ENCODE data around the gene ZMAT3.

The ZMAT3 gene

DNA sequence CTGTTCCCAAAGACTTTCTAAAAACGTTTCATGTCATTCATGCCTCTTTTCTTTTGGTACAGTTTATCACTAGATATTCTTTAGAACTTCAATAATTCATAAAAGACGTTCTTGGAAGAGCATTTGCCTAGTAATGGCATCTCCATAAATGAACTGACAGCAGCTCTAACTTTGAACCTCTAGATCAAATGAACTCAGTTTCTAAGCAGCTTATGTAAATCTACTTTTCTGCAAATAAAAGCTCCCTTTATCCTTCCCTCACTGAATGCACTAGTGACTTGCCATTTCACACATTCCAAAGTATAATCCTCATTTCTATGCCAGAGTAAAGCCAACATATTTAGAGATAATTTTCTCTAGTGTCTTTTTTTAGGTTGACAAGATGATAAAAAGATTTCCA lies 85.2 kb downstream of the ZMAT3 start:
- Mint-ChIP-seq H3K36me3 (ENCODE audit: low read depth) (peaks cover 23% of the 10 kb centered on the region), H3K27me3 (ENCODE audit: low read depth, poor library complexity) (no peaks in the 10 kb centered on the region), H3K27ac (no peak overlapping the region), H3K4me3 (no peak overlapping the region), H3K9me3 (peaks cover 70% of the 10 kb centered on the region), H3K4me1 (no peaks in the 10 kb centered on the region)
- no peak for DNase-seq
- TF ChIP-seq, protein P1, sequence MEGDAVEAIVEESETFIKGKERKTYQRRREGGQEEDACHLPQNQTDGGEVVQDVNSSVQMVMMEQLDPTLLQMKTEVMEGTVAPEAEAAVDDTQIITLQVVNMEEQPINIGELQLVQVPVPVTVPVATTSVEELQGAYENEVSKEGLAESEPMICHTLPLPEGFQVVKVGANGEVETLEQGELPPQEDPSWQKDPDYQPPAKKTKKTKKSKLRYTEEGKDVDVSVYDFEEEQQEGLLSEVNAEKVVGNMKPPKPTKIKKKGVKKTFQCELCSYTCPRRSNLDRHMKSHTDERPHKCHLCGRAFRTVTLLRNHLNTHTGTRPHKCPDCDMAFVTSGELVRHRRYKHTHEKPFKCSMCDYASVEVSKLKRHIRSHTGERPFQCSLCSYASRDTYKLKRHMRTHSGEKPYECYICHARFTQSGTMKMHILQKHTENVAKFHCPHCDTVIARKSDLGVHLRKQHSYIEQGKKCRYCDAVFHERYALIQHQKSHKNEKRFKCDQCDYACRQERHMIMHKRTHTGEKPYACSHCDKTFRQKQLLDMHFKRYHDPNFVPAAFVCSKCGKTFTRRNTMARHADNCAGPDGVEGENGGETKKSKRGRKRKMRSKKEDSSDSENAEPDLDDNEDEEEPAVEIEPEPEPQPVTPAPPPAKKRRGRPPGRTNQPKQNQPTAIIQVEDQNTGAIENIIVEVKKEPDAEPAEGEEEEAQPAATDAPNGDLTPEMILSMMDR (IDR thresholded peaks at IDR 0.05), result no peak

DNA sequence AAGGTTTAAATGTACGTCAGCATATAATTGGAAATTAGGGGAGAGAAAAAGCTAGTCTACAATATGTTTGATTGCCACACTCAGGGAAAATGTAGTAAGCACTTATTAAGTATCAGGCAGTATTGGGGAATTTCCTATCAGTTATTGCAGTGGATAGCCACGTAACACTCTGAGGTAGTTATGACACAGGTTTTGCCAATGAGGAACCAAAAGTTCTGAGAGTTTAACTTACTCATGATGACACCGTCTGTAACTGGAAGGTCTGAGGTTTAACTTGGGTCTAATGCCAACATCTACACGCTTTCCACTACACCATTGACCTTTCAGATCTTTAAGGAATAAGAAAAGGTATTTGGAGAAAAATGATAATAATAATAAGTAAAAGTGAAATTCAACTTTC lies 89.5 kb downstream of the ZMAT3 start:
- Mint-ChIP-seq H3K36me3 (ENCODE audit: low read depth) (no peaks in the 10 kb centered on the region), H3K27ac (no peak overlapping the region), H3K9me3 (peaks cover 34% of the 10 kb centered on the region), H3K4me3 (no peak overlapping the region), H3K27me3 (ENCODE audit: low read depth, poor library complexity) (peaks cover 3% of the 10 kb centered on the region), H3K4me1 (no peaks in the 10 kb centered on the region)
- no peak for DNase-seq
- TF ChIP-seq, protein P1 (IDR thresholded peaks at IDR 0.05), result no peak

DNA sequence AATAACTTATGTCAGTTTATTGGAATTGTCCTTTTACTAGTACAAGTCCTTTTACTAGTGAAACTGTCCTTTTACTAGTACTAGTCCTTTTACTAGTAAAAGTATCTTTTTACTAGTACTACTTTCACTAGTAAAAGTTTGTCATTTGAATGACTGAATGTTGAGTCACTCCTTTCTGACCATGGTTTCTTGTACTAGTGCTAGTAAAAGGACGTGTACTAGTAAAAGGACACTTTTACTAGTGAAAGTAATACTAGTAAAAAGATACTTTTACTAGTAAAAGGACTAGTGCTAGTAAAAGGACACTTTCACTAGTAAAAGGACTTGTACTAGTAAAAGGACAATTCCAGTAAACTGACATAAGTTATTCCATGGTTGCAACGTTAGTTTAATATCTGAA lies 96.3 kb downstream of the ZMAT3 start:
- Mint-ChIP-seq H3K36me3 (ENCODE audit: low read depth) (no peaks in the 10 kb centered on the region), H3K27ac (no peak overlapping the region), H3K9me3 (peaks cover 21% of the 10 kb centered on the region), H3K4me3 (no peak overlapping the region), H3K4me1 (no peaks in the 10 kb centered on the region), H3K27me3 (ENCODE audit: low read depth, poor library complexity) (peaks cover 3% of the 10 kb centered on the region)
- no peak for DNase-seq
- TF ChIP-seq, protein P1 (IDR thresholded peaks at IDR 0.05), result no peak

DNA sequence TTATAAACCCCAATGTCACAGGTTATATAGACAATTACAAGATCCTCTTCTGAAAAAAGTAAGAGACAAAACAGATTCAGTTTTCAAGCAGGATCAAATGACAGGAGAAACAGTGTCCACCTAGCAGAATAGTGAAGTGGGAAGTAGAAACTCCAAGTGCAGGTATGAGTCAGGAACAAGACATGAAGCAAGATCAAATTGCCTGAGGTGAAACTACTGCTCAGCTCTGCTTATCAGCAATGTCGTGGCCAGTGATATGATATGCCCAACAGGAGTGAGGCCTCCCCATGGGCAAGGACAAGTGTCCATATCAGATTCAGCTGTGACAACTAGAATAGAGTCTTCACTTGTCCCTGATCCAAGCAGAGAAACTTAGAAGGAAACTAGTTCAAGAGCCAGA lies 100.0 kb downstream of the ZMAT3 start:
- Mint-ChIP-seq H3K4me1 (peaks cover 11% of the 10 kb centered on the region), H3K9me3 (peaks cover 18% of the 10 kb centered on the region), H3K36me3 (ENCODE audit: low read depth) (no peaks in the 10 kb centered on the region), H3K27me3 (ENCODE audit: low read depth, poor library complexity) (no peaks in the 10 kb centered on the region), H3K4me3 (no peak overlapping the region), H3K27ac (no peak overlapping the region)
- no peak for DNase-seq
- TF ChIP-seq, protein P1 (IDR thresholded peaks at IDR 0.05), result no peak

DNA sequence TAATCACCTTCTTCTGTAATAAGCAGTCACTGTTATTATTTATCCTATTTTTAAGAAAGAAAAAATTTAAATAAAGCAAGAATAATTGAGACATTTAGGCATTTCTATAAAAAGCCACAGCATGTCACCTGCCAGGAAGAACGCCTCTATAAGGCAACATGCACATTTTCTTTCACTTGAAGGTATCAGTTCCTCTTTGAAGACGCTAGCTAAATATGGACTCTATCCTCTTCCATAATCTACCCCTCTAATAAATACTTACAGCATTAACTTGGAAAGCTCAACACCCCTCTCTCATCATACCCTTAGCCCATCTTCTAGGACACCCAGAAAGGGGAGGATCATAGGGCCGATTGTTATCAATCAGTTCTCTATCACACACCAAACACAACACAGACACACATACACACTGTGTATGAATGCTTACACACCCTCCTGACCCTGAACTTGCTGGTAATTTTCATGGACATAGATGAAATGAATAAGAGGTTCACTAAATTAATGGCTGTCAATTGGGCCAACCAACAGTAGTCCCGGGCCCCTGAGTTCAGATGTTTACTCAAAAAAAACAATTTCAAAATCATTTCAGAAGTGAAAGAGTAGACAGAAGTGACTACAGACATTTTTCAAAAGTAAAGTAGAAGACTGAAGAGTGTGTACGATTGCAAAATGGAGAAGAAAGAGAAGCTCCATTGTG lies 102.5 kb downstream of the ZMAT3 start:
- Mint-ChIP-seq H3K36me3 (ENCODE audit: low read depth) (no peaks in the 10 kb centered on the region), H3K4me1 (peaks cover 17% of the 10 kb centered on the region), H3K27ac (no peak overlapping the region), H3K4me3 (no peak overlapping the region), H3K27me3 (ENCODE audit: low read depth, poor library complexity) (peaks cover 5% of the 10 kb centered on the region), H3K9me3 (peaks cover 10% of the 10 kb centered on the region)
- TF ChIP-seq, protein P1 (IDR thresholded peaks at IDR 0.05), result no peak
- no peak for DNase-seq

Measured in nephron progenitor cell (in vitro differentiated cells).